ENCODE measurements around the gene TCF7L2.

TCF7L2 gene

GRCh38 chr10:113213035-113213434 lies 263.0 kb downstream of the TCF7L2 start:
- in situ Hi-C loops (cut with MboI; ENCODE audit: low sequenced_read_pairs), result no loop called here

DNA sequence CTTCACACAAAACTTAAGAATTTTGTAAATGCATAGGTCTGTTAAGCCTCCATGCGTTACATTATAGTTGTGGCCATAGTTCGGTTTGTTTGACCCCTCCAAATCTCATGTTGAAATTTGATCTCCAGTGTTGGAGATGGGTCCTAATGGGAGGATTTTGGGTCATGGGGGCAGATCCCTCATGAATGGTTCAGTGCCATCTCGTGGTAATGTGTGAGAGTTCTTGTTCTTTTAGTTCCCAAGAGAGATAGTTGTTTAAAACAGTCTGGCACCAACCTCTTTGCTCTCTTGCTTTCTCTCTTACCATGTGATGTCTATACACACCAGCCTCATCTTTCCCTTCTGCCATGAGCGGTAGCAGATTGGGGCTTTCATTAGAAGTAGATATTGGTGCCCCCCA lies 264.3 kb downstream of the TCF7L2 start:
- in situ Hi-C loops (cut with MboI; ENCODE audit: low sequenced_read_pairs), result no loop called here

GRCh38 chr10:113216102-113216501 lies 266.1 kb downstream of the TCF7L2 start:
- in situ Hi-C loops (cut with MboI; ENCODE audit: low sequenced_read_pairs), result no loop called here

Measured in HL-60/S4 treated with phorbol 12-myristate 13-acetate at 8.2 ng/mL for 4 days and 3 days (cell line).